Lower leg skin (tissue), 4 donors: Measurements from ENCODE around the gene ABCA13. TPM values are rescaled to one million over a fixed set of nuclear protein-coding genes. Genes with fewer than 3 reads are reported as not detected.

Experiments
- DNase-seq, 2 donors: peaks; one replicate each; pipeline ENCODE4 v3.0.0-alpha.2; 2019; ENCODE audit warnings: low spot score in 2 of 2
- H3K4me3 ChIP-seq: fragments of 200-600 bp; sonication (generic); 2 replicates; pipeline ENCODE4 v1.5.1; 2017; ENCODE audit warnings: mild to moderate bottlenecking, low read depth; ENCODE audit not compliant: poor library complexity, severe bottlenecking
- CTCF ChIP-seq, 3 donors: fragments of 450-650 bp; IDR thresholded peaks; one replicate each; pipeline ENCODE4 v1.5.1; 2016; ENCODE audit warnings: antibody characterized with exemption in 3 of 3, mild to moderate bottlenecking in 3 of 3, moderate library complexity in 2 of 3
- POLR2A ChIP-seq, 2 donors: fragments of 450-650 bp; IDR thresholded peaks; one replicate each; pipeline ENCODE4 v1.6.1; 2016 to 2017; ENCODE audit warnings: antibody characterized with exemption in 2 of 2, mild to moderate bottlenecking in 1 of 2, moderate library complexity in 1 of 2
- WGBS, 2 donors: methylation state at CpG; one replicate each; pipeline ENCODE4 v1.1.5; 2018; 5-methylcytosine and 5-hydroxymethylcytosine counted together
- intact Hi-C: fragments of 100-400 bp; cut with DNase I; formaldehyde crosslinking; loops from one replicate; pipeline ENCODE4 v1.15.0; 2023; ENCODE audit warnings: low total_unique reads
- total RNA-seq, 4 donors: library from RNA; depleted of rRNA; stranded (reverse); fragments of >200 nt; gene quantifications; one replicate each; pipeline ENCODE4 v1.1.0, GENCODE V29; 2016

Gene ABCA13
- total RNA-seq, 4 donors from 2014 or later: 0.08 to 1.7 (median 0.52) TPM

- no peak for TF ChIP-seq POLR2A (IDR thresholded peaks at IDR 0.05)
- no peak for TF ChIP-seq CTCF (IDR thresholded peaks at IDR 0.05)
- WGBS, 2 donors: 78 to 81% methylated on average over 5 of the region's 5 CpGs
- no peak for DNase-seq
- no peak overlapping the region for H3K4me3 ChIP-seq
- intact Hi-C loops: no loop called here
These were observed 176.1 kb downstream of the ABCA13 start for GRCh38 chr7:48347230-48347825.

- no peak overlapping the region for H3K4me3 ChIP-seq
- TF ChIP-seq CTCF (IDR thresholded peaks at IDR 0.05) (no peak), POLR2A (IDR thresholded peaks at IDR 0.05) (no peak)
- 86 to 88% methylated on average over 7 of the region's 7 CpGs for WGBS, 2 donors
- DNase-seq: no peak
- intact Hi-C loops: no loop called here
These were observed 179.3 kb downstream of the ABCA13 start for GRCh38 chr7:48350515-48350914.

GRCh38 chr7:48351900-48352299, 180.6 kb downstream of the ABCA13 start:
- TF ChIP-seq CTCF (IDR thresholded peaks at IDR 0.05) (no peak), POLR2A (IDR thresholded peaks at IDR 0.05) (no peak)
- WGBS, 2 donors: 76 to 78% methylated on average over 7 of the region's 7 CpGs
- intact Hi-C loops: no loop called here

GRCh38 chr7:48355346-48355745, 184.1 kb downstream of the ABCA13 start:
- no peak for DNase-seq
- WGBS, 2 donors: 85 to 88% methylated on average over 3 of the region's 3 CpGs
- intact Hi-C loops: no loop called here
- no peak overlapping the region for H3K4me3 ChIP-seq
- no peak for TF ChIP-seq POLR2A (IDR thresholded peaks at IDR 0.05)
- no peak for TF ChIP-seq CTCF (IDR thresholded peaks at IDR 0.05)

More at GRCh38 chr7:48351900-48352299, 180.6 kb downstream of the ABCA13 start:
- no peak overlapping the region for H3K4me3 ChIP-seq
- no peak for DNase-seq

- 66 to 85% methylated on average over 6 of the region's 6 CpGs for WGBS, 2 donors
- no peak for DNase-seq
- TF ChIP-seq CTCF (IDR thresholded peaks at IDR 0.05): no peak
- TF ChIP-seq POLR2A (IDR thresholded peaks at IDR 0.05): no peak
- intact Hi-C loops: no loop called here
- no peak overlapping the region for H3K4me3 ChIP-seq
These were observed 189.3 kb downstream of the ABCA13 start for GRCh38 chr7:48360574-48360973.

GRCh38 chr7:48363174-48363573, 191.9 kb downstream of the ABCA13 start:
- intact Hi-C loops: no loop called here
- H3K4me3 ChIP-seq: no peak overlapping the region
- TF ChIP-seq CTCF (IDR thresholded peaks at IDR 0.05) (no peak), POLR2A (IDR thresholded peaks at IDR 0.05) (no peak)
- no peak for DNase-seq
- WGBS, 2 donors: 30 to 60% methylated on average over 3 of the region's 3 CpGs
